Measurements from ENCODE around the gene EFNB3.

EFNB3 gene

DNA sequence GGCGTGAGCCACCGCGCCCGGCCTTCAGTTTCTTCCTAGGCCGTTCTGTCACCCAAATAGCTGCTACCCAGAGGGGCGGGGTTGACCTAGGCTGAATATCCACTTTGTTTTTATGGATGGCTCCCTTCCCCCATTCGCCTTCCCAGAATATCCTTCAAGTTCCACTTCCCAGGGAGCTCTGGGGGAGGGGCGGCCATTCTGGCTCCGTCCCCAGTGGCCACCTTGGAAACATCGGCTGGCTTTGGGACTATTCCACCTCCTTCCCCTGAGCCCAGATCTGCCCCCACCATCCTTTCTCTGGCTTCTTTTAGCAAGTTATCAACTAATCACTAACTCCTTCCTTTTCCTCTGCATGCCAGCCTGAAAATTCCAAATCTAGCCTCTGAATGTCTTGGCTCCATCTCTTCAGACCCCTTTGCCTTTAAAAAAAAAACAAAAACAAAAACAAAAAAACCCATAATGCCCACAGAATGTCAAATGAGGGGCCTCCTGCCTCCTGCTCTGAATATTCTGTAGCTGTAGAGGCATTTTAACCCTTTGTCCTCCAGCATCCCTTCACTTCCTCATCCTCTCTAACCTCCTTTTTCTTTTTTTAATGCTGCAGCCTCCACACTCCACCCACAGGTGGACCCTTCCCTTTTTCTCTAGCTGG, 47.9 kb upstream of the EFNB3 start (continued):
- TF ChIP-seq, protein P1, sequence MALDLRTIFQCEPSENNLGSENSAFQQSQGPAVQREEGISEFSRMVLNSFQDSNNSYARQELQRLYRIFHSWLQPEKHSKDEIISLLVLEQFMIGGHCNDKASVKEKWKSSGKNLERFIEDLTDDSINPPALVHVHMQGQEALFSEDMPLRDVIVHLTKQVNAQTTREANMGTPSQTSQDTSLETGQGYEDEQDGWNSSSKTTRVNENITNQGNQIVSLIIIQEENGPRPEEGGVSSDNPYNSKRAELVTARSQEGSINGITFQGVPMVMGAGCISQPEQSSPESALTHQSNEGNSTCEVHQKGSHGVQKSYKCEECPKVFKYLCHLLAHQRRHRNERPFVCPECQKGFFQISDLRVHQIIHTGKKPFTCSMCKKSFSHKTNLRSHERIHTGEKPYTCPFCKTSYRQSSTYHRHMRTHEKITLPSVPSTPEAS (tag by site-specific recombination; IDR thresholded peaks at IDR 0.05) = no peak
- TF ChIP-seq ZNF473 (tag by site-specific recombination; IDR thresholded peaks at IDR 0.05) (no peak), ZBTB17 (tag by site-specific recombination; IDR thresholded peaks at IDR 0.05) (peak; percentile 88), ZNF677 (tag by site-specific recombination; IDR thresholded peaks at IDR 0.05) (no peak), ZNF174 (tag by site-specific recombination; IDR thresholded peaks at IDR 0.05) (no peak), ZNF785 (tag by site-specific recombination; IDR thresholded peaks at IDR 0.05) (no peak), ZNF777 (tag by site-specific recombination; IDR thresholded peaks at IDR 0.05; ENCODE audit: borderline replicate concordance) (no peak), KLF9 (tag by site-specific recombination; IDR thresholded peaks at IDR 0.05; ENCODE audit: low read depth) (no peak), ZNF391 (tag by site-specific recombination; IDR thresholded peaks at IDR 0.05; ENCODE audit: borderline replicate concordance, low read depth) (no peak), ZNF560 (tag by site-specific recombination; IDR thresholded peaks at IDR 0.05; ENCODE audit: borderline replicate concordance) (no peak), ZNF658 (tag by site-specific recombination; IDR thresholded peaks at IDR 0.05) (no peak), ZNF184 (tag by site-specific recombination; IDR thresholded peaks at IDR 0.05) (no peak), ZSCAN16 (tag by site-specific recombination; IDR thresholded peaks at IDR 0.05) (no peak), ZNF292 (tag by site-specific recombination; IDR thresholded peaks at IDR 0.05; ENCODE audit: borderline replicate concordance, low read depth) (no peak), ZNF776 (tag by site-specific recombination; IDR thresholded peaks at IDR 0.05; ENCODE audit: borderline replicate concordance) (no peak), ZNF585B (tag by site-specific recombination; IDR thresholded peaks at IDR 0.05) (no peak), ZEB2 (tag by site-specific recombination; IDR thresholded peaks at IDR 0.05) (no peak), SP7 (tag by site-specific recombination; IDR thresholded peaks at IDR 0.05) (no peak), ZNF175 (tag by site-specific recombination; IDR thresholded peaks at IDR 0.05) (no peak), MEIS1 (CRISPR knock-in tag; IDR thresholded peaks at IDR 0.05; ENCODE audit: borderline replicate concordance) (no peak), ZNF610 (tag by site-specific recombination; IDR thresholded peaks at IDR 0.05; ENCODE audit: borderline replicate concordance) (peak; percentile 24; the same call in 1 of the 2 replicates)
- TF ChIP-seq, protein P2, sequence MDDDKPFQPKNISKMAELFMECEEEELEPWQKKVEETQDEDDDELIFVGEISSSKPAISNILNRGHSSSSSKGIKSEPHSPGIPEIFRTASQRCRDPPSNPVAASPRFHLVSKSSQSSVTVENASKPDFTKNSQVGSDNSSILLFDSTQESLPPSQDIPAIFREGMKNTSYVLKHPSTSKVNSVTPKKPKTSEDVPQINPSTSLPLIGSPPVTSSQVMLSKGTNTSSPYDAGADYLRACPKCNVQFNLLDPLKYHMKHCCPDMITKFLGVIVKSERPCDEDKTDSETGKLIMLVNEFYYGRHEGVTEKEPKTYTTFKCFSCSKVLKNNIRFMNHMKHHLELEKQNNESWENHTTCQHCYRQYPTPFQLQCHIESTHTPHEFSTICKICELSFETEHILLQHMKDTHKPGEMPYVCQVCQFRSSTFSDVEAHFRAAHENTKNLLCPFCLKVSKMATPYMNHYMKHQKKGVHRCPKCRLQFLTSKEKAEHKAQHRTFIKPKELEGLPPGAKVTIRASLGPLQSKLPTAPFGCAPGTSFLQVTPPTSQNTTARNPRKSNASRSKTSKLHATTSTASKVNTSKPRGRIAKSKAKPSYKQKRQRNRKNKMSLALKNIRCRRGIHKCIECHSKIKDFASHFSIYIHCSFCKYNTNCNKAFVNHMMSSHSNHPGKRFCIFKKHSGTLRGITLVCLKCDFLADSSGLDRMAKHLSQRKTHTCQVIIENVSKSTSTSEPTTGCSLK (tag by site-specific recombination; IDR thresholded peaks at IDR 0.05) = no peak
- TF ChIP-seq, protein P3, sequence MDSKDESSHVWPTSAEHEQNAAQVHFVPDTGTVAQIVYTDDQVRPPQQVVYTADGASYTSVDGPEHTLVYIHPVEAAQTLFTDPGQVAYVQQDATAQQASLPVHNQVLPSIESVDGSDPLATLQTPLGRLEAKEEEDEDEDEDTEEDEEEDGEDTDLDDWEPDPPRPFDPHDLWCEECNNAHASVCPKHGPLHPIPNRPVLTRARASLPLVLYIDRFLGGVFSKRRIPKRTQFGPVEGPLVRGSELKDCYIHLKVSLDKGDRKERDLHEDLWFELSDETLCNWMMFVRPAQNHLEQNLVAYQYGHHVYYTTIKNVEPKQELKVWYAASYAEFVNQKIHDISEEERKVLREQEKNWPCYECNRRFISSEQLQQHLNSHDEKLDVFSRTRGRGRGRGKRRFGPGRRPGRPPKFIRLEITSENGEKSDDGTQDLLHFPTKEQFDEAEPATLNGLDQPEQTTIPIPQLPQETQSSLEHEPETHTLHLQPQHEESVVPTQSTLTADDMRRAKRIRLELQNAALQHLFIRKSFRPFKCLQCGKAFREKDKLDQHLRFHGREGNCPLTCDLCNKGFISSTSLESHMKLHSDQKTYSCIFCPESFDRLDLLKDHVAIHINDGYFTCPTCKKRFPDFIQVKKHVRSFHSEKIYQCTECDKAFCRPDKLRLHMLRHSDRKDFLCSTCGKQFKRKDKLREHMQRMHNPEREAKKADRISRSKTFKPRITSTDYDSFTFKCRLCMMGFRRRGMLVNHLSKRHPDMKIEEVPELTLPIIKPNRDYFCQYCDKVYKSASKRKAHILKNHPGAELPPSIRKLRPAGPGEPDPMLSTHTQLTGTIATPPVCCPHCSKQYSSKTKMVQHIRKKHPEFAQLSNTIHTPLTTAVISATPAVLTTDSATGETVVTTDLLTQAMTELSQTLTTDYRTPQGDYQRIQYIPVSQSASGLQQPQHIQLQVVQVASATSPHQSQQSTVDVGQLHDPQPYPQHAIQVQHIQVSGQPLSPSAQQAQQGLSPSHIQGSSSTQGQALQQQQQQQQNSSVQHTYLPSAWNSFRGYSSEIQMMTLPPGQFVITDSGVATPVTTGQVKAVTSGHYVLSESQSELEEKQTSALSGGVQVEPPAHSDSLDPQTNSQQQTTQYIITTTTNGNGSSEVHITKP (tag by site-specific recombination; IDR thresholded peaks at IDR 0.05) = peak; percentile 64
- TF ChIP-seq, protein P4, sequence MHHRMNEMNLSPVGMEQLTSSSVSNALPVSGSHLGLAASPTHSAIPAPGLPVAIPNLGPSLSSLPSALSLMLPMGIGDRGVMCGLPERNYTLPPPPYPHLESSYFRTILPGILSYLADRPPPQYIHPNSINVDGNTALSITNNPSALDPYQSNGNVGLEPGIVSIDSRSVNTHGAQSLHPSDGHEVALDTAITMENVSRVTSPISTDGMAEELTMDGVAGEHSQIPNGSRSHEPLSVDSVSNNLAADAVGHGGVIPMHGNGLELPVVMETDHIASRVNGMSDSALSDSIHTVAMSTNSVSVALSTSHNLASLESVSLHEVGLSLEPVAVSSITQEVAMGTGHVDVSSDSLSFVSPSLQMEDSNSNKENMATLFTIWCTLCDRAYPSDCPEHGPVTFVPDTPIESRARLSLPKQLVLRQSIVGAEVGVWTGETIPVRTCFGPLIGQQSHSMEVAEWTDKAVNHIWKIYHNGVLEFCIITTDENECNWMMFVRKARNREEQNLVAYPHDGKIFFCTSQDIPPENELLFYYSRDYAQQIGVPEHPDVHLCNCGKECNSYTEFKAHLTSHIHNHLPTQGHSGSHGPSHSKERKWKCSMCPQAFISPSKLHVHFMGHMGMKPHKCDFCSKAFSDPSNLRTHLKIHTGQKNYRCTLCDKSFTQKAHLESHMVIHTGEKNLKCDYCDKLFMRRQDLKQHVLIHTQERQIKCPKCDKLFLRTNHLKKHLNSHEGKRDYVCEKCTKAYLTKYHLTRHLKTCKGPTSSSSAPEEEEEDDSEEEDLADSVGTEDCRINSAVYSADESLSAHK (tag by site-specific recombination; IDR thresholded peaks at IDR 0.05) = no peak
- TF ChIP-seq, protein P5, sequence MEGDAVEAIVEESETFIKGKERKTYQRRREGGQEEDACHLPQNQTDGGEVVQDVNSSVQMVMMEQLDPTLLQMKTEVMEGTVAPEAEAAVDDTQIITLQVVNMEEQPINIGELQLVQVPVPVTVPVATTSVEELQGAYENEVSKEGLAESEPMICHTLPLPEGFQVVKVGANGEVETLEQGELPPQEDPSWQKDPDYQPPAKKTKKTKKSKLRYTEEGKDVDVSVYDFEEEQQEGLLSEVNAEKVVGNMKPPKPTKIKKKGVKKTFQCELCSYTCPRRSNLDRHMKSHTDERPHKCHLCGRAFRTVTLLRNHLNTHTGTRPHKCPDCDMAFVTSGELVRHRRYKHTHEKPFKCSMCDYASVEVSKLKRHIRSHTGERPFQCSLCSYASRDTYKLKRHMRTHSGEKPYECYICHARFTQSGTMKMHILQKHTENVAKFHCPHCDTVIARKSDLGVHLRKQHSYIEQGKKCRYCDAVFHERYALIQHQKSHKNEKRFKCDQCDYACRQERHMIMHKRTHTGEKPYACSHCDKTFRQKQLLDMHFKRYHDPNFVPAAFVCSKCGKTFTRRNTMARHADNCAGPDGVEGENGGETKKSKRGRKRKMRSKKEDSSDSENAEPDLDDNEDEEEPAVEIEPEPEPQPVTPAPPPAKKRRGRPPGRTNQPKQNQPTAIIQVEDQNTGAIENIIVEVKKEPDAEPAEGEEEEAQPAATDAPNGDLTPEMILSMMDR (tag by site-specific recombination; IDR thresholded peaks at IDR 0.05) = 0 out of 2 replicates have a peak, but pooled peaks have one; percentile 32

Data from HEK293 (cell line).